ENCODE results near the gene FAAP20. TPM values are rescaled to one million over a fixed set of nuclear protein-coding genes. Genes with fewer than 3 reads are reported as not detected.

Gene FAAP20
- total and polyA plus RNA-seq, 3 donors from 2014 or later, result 65.5 to 72.6 (median 72.0) TPM

GRCh38 chr1:2210786-2211185 is 16.2 kb upstream of the FAAP20 start:
- Histone ChIP-seq H3K4me3 (no peak overlapping the region), H3K27ac (no peak overlapping the region), H3K36me3 (ENCODE audit: low read depth, missing control alignments) (no peaks in the 10 kb centered on the region), H3K27me3 (no peaks in the 10 kb centered on the region), H3K4me1 (peaks cover 67% of the 10 kb centered on the region), H3K9me3 (no peaks in the 10 kb centered on the region)
- TF ChIP-seq POLR2A (IDR thresholded peaks at IDR 0.05) (no peak), CTCF (IDR thresholded peaks at IDR 0.05) (no peak)
- 93 to 96% methylated on average over 7 to 13 of the region's 13 CpGs for WGBS, 2 donors
- no peak for DNase-seq
- intact Hi-C loops (cut with DNase I; ENCODE audit: low total_unique reads), result no loop called here

GRCh38 chr1:2210084-2210653 is 15.6 kb upstream of the FAAP20 start:
- intact Hi-C loops (cut with DNase I; ENCODE audit: low total_unique reads), result no loop called here
- TF ChIP-seq POLR2A (IDR thresholded peaks at IDR 0.05), result no peak
- TF ChIP-seq CTCF (IDR thresholded peaks at IDR 0.05), result no peak
- DNase-seq, result no peak
- no peaks in the 10 kb centered on the region for H3K9me3 ChIP-seq
- no peaks in the 10 kb centered on the region for H3K36me3 ChIP-seq (ENCODE audit: low read depth, missing control alignments)
- 87 to 88% methylated on average over 15 to 17 of the region's 19 CpGs for WGBS, 2 donors
- H3K4me3 ChIP-seq, result no peak overlapping the region
- H3K27ac ChIP-seq, result peak overlapping the region in 1 of 2 donors; percentile 94
- H3K4me1 ChIP-seq, result peaks cover 73% of the 10 kb centered on the region
- no peaks in the 10 kb centered on the region for H3K27me3 ChIP-seq

GRCh38 chr1:2209400-2210083 is 15.0 kb upstream of the FAAP20 start:
- H3K27me3 ChIP-seq, result no peaks in the 10 kb centered on the region
- intact Hi-C loops (cut with DNase I; ENCODE audit: low total_unique reads), result loop anchor here (10.0 kb wide), 1 partner anchor 105 kb away; no protein-coding TSS in a partner anchor
- WGBS, 2 donors, result 51 to 77% methylated on average over 9 to 18 of the region's 18 CpGs
- TF ChIP-seq CTCF (IDR thresholded peaks at IDR 0.05) (no peak), POLR2A (IDR thresholded peaks at IDR 0.05) (no peak)
- H3K27ac ChIP-seq, result peak overlapping the region; percentile 16 to 94
- H3K4me3 ChIP-seq, result no peak overlapping the region
- H3K9me3 ChIP-seq, result no peaks in the 10 kb centered on the region
- H3K4me1 ChIP-seq, result peaks cover 69% of the 10 kb centered on the region
- H3K36me3 ChIP-seq (ENCODE audit: low read depth, missing control alignments), result no peaks in the 10 kb centered on the region
- DNase-seq, result no peak

GRCh38 chr1:2208309-2209239 is 14.0 kb upstream of the FAAP20 start:
- no peaks in the 10 kb centered on the region for H3K36me3 ChIP-seq (ENCODE audit: low read depth, missing control alignments)
- H3K27me3 ChIP-seq, result no peaks in the 10 kb centered on the region
- peak overlapping the region; percentile 84 to 94 for H3K27ac ChIP-seq
- H3K4me3 ChIP-seq, result no peak overlapping the region
- H3K9me3 ChIP-seq, result no peaks in the 10 kb centered on the region
- TF ChIP-seq POLR2A (IDR thresholded peaks at IDR 0.05) (no peak), CTCF (IDR thresholded peaks at IDR 0.05) (no peak)
- WGBS, 2 donors, result 71 to 75% methylated on average over 19 to 23 of the region's 24 CpGs
- H3K4me1 ChIP-seq, result peaks cover 60% of the 10 kb centered on the region
- DNase-seq, result no peak
- intact Hi-C loops (cut with DNase I; ENCODE audit: low total_unique reads), result loop anchor here (10.0 kb wide), 1 partner anchor 106 kb away; no protein-coding TSS in a partner anchor

Measured in testis (tissue), 3 donors.